ENCODE data around the gene BNIP1.

GRCh38 chr5:173211284-173211683 lies 67.0 kb downstream of the BNIP1 start:
- TF ChIP-seq CTCF (IDR thresholded peaks at IDR 0.05; ENCODE audit: low read depth, low read length, poor library complexity, severe bottlenecking) (no peak), EZH2phosphoT487 (IDR thresholded peaks at IDR 0.05; ENCODE audit: borderline replicate concordance, low read length) (no peak)
